T-helper 2 cell treated with Interferon-gamma antibody and Interleukin-4, amounts not matched to agents 100 ng/mL and 5 ng/mL, for 36 hours (primary cell): ENCODE measurements around the gene DDIT3. TPM values are rescaled to one million over a fixed set of nuclear protein-coding genes. Genes with fewer than 3 reads are reported as not detected.

ENCODE experiments used
- intact Hi-C: fragments of 100-400 bp; cut with micrococcal nuclease; formaldehyde crosslinking; loops from one replicate; pipeline ENCODE4 v1.15.1; 2023
- total RNA-seq: library from RNA; stranded (reverse); gene quantifications from 2 replicates; pipeline ENCODE4 v1.2.3, GENCODE V29; 2022

Gene DDIT3
- total RNA-seq, 1 donor from 2014 or later = 10.7 TPM

DNA sequence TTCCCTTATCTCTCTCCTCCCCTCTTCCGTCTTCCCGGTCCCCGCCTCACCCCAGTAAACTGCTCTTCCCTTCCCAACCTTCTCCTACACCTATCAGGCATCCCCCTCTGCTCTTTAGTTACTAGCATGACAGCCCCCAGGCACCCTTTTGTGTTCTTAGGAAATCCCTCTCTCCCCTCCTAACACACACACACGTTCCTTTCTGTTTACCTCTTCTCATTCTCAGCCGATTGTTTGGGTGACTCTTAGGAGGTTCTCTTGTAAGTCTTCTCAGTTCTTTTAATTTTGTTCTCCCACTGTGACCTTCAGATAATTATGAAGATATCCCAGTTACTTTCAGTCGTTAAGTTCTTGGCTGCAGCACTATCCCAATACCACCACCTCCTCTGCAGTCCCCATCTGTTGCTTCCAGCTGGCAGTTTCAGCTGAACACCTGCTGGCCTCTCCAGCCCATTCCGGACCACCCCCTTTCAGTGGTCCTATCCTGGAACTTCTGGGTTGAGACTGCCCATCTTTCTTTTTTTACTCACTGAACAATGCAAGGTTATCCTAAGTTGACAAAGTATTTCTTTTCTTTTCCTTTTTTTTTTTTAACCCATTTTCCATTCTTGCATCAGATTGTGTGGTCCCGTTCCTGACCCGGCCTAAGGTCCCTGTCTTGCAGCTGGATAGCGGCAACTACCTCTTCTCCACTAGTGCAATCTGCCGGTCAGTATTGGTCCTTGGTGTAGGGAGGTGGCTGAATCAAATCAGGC is 31.7 kb downstream of the DDIT3 start:
- intact Hi-C loops = no loop called here

DNA sequence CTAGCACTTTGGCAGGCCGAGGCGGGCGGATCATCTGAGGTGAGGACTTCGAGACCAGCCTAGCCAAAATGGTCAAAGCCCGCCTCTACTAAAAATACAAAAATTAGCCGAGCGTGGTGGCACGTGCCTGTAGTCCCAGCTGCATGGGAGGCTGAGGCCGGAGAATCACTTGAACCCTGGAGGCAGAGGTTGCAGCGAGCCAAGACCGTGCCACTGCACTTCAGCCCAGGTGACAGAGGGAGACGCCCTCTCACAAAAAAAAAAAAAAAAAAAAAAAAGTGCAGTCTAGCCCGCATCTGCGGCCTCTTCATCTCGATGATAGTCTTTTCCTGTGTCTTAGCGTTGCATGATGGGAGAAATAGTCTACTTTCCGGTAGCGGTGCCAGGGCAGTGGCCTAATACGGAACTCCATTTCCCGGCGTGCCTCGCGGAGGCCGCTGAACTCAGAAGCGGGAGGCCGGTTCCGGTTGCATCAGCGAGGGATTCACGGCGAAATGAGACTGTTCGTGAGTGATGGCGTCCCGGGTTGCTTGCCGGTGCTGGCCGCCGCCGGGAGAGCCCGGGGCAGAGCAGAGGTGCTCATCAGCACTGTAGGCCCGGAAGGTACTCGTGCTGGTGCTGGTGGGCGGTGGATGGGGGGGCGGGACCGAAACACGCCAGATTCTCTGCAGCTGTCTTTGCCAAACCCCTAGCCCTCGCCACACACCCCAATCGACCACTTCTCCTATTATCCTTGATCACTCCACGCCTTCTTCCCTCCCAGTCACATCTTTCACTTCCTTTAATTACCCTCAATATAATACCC is 32.5 kb downstream of the DDIT3 start, which contains the start of gene MARS1:
MARS1 (plus strand) TSS at position 472 of the 805 bp plus-strand sequence; CDS start at position 495, 23 bp downstream.
- intact Hi-C loops = loop anchor here (1.0 to 2.0 kb wide), 4 partner anchors 9 to 59 kb away; partner anchors contain the start of genes DCTN2 and DDIT3

- intact Hi-C loops = loop anchor here (1.0 to 2.0 kb wide), 4 partner anchors 9 to 60 kb away; partner anchors contain the start of genes DCTN2 and DDIT3
These were observed 33.2 kb downstream of the DDIT3 start for GRCh38 chr12:57487055-57487596.

GRCh38 chr12:57485695-57486094 is 34.6 kb downstream of the DDIT3 start:
- intact Hi-C loops = loop anchor here (2.0 kb wide), 1 partner anchor 61 kb away; the partner anchor contains the start of gene DCTN2

- intact Hi-C loops = no loop called here
These were observed 36.8 kb downstream of the DDIT3 start for GRCh38 chr12:57483466-57483865.

GRCh38 chr12:57481671-57482070 is 38.6 kb downstream of the DDIT3 start:
- intact Hi-C loops = no loop called here

DNA sequence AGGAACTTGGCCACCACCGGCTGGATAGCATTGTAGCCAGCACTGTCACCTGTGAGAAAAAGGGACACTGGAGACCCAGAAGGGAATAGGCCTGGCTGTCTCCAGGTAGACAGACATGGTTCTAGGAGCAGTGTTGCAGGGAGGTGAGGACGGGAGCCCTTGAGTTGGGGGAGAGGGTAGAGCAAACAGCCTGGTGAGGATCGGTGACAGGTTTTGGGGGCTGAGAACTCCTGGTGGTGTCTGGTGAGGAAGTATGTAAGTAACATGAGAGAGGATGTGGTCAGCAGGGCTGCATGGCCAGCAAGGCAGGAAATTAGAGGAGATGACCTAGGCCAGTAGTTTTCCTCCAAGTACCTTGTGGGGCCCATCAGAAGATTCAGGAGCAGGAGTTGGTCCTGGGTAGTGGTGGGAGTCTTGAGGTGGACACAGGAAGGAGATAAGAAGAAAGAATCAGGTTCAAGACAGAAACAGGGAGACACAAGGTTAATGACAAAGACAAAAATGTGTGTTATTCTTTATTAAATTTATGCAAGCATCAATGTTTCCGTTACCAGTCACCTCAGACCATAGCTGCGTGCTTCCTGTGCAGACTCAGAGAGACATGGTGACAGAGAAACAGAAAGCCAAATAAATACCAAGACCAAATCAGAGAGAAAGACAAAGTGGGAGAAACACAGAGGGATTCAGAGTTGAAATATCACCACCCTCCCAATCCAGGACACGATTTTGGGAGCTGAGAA is 40.8 kb downstream of the DDIT3 start, which contains the start of gene ARHGAP9:
ARHGAP9 (minus strand) TSS at position 491 of the 740 bp plus-strand sequence; CDS start at position 31, 460 bp downstream.
- intact Hi-C loops = loop anchor here (1.0 to 5.0 kb wide), 4 partner anchors 41 to 367 kb away; partner anchors contain the start of genes CDK4, DDIT3 and STAT6

DNA sequence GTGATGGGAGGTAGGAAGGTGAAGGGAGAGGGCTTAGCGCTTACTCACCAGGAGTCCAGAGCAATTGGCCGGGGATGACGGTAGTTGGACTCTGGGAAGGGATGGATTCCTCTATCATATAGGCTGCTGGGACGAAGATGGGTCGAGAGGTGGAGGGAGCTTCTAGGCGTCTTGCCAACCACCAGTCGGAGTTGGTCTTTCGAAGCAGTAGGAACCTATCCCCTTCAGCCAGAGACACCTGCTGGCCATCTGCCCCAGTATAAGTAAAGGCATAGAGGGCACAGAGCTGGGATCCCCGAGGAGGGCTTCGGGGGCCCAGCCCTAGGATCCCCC is 41.3 kb downstream of the DDIT3 start:
- intact Hi-C loops = loop anchor here (1.0 to 5.0 kb wide), 4 partner anchors 41 to 367 kb away; partner anchors contain the start of genes CDK4, DDIT3 and STAT6

DNA sequence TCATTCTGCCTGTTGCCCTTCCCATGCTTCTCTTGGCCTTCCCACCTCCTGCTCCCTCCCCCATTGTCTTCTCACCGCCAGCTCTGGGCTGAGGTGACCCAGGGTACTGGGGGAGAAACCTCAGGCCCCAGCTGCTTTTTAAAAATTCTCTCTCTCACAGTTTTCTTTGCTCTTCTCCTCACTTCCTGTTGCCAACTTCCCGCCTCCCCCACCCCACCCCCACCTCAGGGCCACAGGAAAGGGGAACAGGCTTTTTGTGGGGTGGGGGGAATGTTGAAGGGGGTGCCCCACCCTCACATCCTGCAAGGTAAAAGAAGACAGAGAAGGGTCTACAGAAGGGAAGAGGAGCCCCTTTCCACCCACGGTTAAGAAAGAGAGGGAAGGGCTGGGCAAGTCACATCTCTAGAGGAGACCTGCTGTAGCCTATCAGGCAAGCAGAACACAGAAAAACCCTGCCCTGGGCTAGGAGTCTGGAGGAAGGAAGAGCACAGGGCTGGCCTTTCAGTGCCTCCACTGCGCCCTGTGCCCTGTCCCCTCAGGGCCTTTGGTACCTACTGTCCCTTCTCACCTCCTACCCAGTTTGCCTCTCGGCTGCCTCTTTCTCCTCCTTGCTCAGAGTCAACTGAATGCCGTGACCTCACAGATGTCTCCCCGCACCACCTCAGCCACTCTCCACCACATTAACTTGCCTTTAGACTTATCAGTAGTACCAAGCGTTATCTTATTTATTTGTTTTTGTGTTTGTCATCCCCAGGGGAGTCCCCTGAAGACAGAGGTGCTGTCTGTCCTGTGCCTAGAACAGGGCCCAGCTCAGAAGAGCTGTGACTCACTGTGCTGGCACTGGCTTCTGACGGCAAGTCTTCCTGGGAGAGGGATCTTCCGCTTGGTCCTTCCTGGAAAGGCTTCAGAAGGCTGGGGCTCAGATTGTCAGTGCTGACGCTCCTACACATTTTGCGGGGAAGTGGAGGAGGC is 42.3 kb downstream of the DDIT3 start:
- intact Hi-C loops = loop anchor here (1.0 to 5.0 kb wide), 6 partner anchors 9 to 366 kb away; partner anchors contain the start of genes CDK4, R3HDM2 and STAT6

GRCh38 chr12:57476993-57477709 is 43.2 kb downstream of the DDIT3 start:
- intact Hi-C loops = loop anchor here (1.0 to 5.0 kb wide), 5 partner anchors 15 to 365 kb away; partner anchors contain the start of genes CDK4, R3HDM2 and STAT6

GRCh38 chr12:57476162-57476992 is 43.9 kb downstream of the DDIT3 start:
- intact Hi-C loops = loop anchor here (5.0 kb wide), 3 partner anchors 146 to 364 kb away; partner anchors contain the start of genes CDK4 and STAT6

- intact Hi-C loops = loop anchor here (5.0 kb wide), 3 partner anchors 147 to 363 kb away; partner anchors contain the start of genes CDK4 and STAT6
These were observed 44.8 kb downstream of the DDIT3 start for GRCh38 chr12:57475271-57476161.

- intact Hi-C loops = loop anchor here (5.0 kb wide), 3 partner anchors 147 to 363 kb away; partner anchors contain the start of genes CDK4 and STAT6
These were observed 45.5 kb downstream of the DDIT3 start for GRCh38 chr12:57474862-57475261.

- intact Hi-C loops = no loop called here
These were observed 45.9 kb downstream of the DDIT3 start for GRCh38 chr12:57474430-57474829.

DNA sequence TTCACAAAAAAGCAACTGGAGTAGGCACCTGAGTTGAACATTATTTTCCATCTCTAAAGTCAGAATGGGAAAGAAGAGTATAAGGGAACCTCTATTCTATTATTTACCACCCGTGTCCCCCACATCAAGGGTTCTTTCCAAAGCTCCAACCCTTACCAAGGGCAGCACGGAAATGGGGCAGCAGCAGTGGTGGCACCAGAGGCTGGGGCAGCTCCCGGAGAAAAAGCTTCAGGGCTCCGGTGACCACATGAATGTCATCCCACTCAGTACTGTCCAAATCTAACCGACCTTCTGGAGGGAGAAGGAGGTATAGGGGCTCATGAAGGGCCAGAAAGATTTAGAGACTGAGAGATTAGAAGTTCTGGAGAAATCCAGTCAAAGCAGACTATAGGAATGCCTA is 46.4 kb downstream of the DDIT3 start:
- intact Hi-C loops = no loop called here

DNA sequence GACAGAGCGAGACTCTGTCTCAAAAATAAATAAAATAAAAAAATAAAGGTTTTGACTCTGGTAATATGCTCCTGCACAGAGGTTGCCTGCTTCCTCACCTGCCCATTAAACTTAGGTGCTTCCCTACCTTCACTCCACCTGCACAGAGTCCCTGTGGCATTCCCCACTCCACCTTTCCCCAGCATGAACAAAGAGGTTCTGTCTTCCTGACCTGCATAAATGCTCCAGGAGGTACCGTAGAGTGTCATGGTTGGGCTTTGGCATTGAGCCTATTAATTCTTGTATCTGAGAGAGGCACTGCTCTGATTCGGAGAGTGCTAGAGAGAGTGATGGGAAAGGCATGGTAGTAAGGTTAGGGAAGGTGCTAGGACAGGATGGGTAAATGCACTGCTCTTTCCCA is 46.9 kb downstream of the DDIT3 start:
- intact Hi-C loops = no loop called here

- intact Hi-C loops = no loop called here
These were observed 47.9 kb downstream of the DDIT3 start for GRCh38 chr12:57472391-57472790.
